ENCODE measurements around the gene TMEM200A.

Gene TMEM200A

GRCh38 chr6:130426066-130426721 lies 60.4 kb downstream of the TMEM200A start:
- DNase-seq: no peak

GRCh38 chr6:130431346-130431852 lies 65.6 kb downstream of the TMEM200A start:
- no peak for DNase-seq

GRCh38 chr6:130432838-130433237 lies 67.0 kb downstream of the TMEM200A start:
- DNase-seq: no peak

GRCh38 chr6:130434174-130434873 lies 68.5 kb downstream of the TMEM200A start:
- no peak for DNase-seq

- DNase-seq: no peak
Measured at GRCh38 chr6:130435181-130435580, 69.4 kb downstream of the TMEM200A start.

GRCh38 chr6:130437961-130438360 lies 72.1 kb downstream of the TMEM200A start:
- DNase-seq: no peak

- DNase-seq: no peak
Measured at GRCh38 chr6:130447374-130447773, 81.6 kb downstream of the TMEM200A start.

- no peak for DNase-seq
Measured at GRCh38 chr6:130452336-130452735, 86.5 kb downstream of the TMEM200A start.

GRCh38 chr6:130453230-130453629 lies 87.4 kb downstream of the TMEM200A start:
- DNase-seq: no peak

GRCh38 chr6:130457605-130458004 lies 91.8 kb downstream of the TMEM200A start:
- no peak for DNase-seq

GRCh38 chr6:130459316-130459715 lies 93.5 kb downstream of the TMEM200A start:
- DNase-seq: no peak

GRCh38 chr6:130460934-130461333 lies 95.1 kb downstream of the TMEM200A start:
- DNase-seq: no peak

- DNase-seq: no peak
Measured at GRCh38 chr6:130466052-130466747, 100.4 kb downstream of the TMEM200A start.

GRCh38 chr6:130466748-130467061 lies 100.9 kb downstream of the TMEM200A start:
- no peak for DNase-seq

- no peak for DNase-seq
Measured at GRCh38 chr6:130467146-130468050, 101.6 kb downstream of the TMEM200A start.

- DNase-seq: no peak
Measured at GRCh38 chr6:130470766-130471165, 104.9 kb downstream of the TMEM200A start.

- DNase-seq: no peak
Measured at GRCh38 chr6:130473886-130474285, 108.1 kb downstream of the TMEM200A start.

- no peak for DNase-seq
Measured at GRCh38 chr6:130482645-130483390, 117.0 kb downstream of the TMEM200A start.

GRCh38 chr6:130485870-130486269 lies 120.1 kb downstream of the TMEM200A start:
- DNase-seq: no peak

- DNase-seq: no peak
Measured at GRCh38 chr6:130486417-130486816, 120.6 kb downstream of the TMEM200A start.

- no peak for DNase-seq
Measured at GRCh38 chr6:130489514-130489913, 123.7 kb downstream of the TMEM200A start.

All from stimulated activated CD4-positive, alpha-beta T cell treated with anti-CD3 and anti-CD28 coated beads, Interleukin-2, amount 100 ng/mL, for 48 hours (primary cell).